MCF 10A (cell line): ENCODE data around the gene KIAA0825. TPM values are rescaled to one million over a fixed set of nuclear protein-coding genes. Genes with fewer than 3 reads are reported as not detected.

ENCODE experiments used
- BruUV-seq: library from RNA; stranded (reverse); fragments of 400-500 nt; replicated peaks from 2 replicates; lab custom pipeline; 2021; lab: Mats Ljungman, UMichigan
- CTCF ChIA-PET: fragments of 300-600 bp; sonication (Branson Sonifier 250); formaldehyde crosslinking; extraction: SDS; loops from one replicate; lab custom pipeline; 2021; ENCODE audit warnings: antibody characterized with exemption, inconsistent platforms; lab: Yijun Ruan, JAX
- POLR2A ChIA-PET: fragments of 300-600, 350-650 bp; sonication (Branson Sonifier 250); formaldehyde crosslinking; extraction: SDS; loops from one replicate; lab custom pipeline; 2020; ENCODE audit warnings: antibody characterized with exemption, inconsistent platforms; lab: Yijun Ruan, JAX
- DNase-seq: peaks from one replicate; pipeline ENCODE4 v3.0.0-alpha.2; 2018; ENCODE audit not compliant: unreplicated experiment
- H3K27ac Mint-ChIP-seq: one replicate; pipeline ENCODE4 v1.8.0; 2022; ENCODE audit warnings: mild to moderate bottlenecking, low read depth, mixed read lengths; ENCODE audit not compliant: unreplicated experiment
- H3K27me3 Mint-ChIP-seq: one replicate; pipeline ENCODE4 v1.8.0; 2022; ENCODE audit warnings: mixed read lengths; ENCODE audit not compliant: insufficient read depth, unreplicated experiment
- H3K36me3 Mint-ChIP-seq: one replicate; pipeline ENCODE4 v1.8.0; 2022; ENCODE audit warnings: mild to moderate bottlenecking, moderate library complexity, mixed read lengths; ENCODE audit not compliant: insufficient read depth, unreplicated experiment
- H3K4me1 Mint-ChIP-seq: one replicate; pipeline ENCODE4 v1.8.0; 2022; ENCODE audit warnings: mixed read lengths; ENCODE audit not compliant: insufficient read depth, unreplicated experiment
- H3K4me3 Mint-ChIP-seq: one replicate; pipeline ENCODE4 v1.8.0; 2022; ENCODE audit warnings: mild to moderate bottlenecking, moderate library complexity, mixed read lengths; ENCODE audit not compliant: unreplicated experiment
- H3K9me3 Mint-ChIP-seq: one replicate; pipeline ENCODE4 v1.8.0; 2022; ENCODE audit warnings: mixed read lengths; ENCODE audit not compliant: unreplicated experiment
- intact Hi-C: fragments of 100-400 bp; cut with micrococcal nuclease; formaldehyde crosslinking; loops from 2 replicates; pipeline ENCODE4 v1.14.1; 2022
- total RNA-seq: library from RNA; stranded (reverse); gene quantifications from 2 replicates; pipeline ENCODE4 v1.2.3, GENCODE V29; 2022
- TF ChIP-seq, protein P1 (sequence below): fragments of 200-600 bp; IDR thresholded peaks from one replicate; pipeline ENCODE4 v1.8.0; 2022; ENCODE audit warnings: antibody characterized with exemption, mild to moderate bottlenecking; ENCODE audit not compliant: unreplicated experiment

KIAA0825 gene
- total RNA-seq, 1 experiment from 2014 or later, result 2.1 TPM

DNA sequence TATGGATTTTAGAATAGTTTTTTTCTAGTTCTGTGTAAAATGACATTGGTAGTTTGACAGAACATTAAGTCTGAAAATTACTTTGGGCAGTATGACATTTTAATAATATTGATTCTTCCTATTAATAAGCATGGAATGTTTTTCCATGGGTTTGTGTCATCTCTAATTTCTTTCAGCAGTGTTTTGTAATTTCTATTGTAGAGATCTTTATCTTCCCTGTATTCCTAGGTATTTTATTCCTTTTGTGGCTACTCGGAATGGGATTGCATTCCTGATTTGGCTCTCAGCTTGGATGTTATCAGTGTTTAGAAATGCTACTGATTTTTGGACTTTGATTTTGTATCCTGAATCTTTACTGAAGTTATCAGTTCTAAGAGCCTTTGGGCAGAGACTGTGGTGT lies 420.4 kb downstream of the KIAA0825 start:
- no peaks in the 10 kb centered on the region for H3K9me3 Mint-ChIP-seq
- no peaks in the 10 kb centered on the region for H3K27me3 Mint-ChIP-seq
- H3K4me1 Mint-ChIP-seq, result no peaks in the 10 kb centered on the region
- ChIA-PET CTCF (no interaction called here), POLR2A (no interaction called here)
- no peaks in the 10 kb centered on the region for H3K36me3 Mint-ChIP-seq
- no TSS peak for BruUV-seq
- no peak overlapping the region for H3K4me3 Mint-ChIP-seq
- intact Hi-C loops, result no loop called here
- DNase-seq, result no peak
- TF ChIP-seq, protein P1, sequence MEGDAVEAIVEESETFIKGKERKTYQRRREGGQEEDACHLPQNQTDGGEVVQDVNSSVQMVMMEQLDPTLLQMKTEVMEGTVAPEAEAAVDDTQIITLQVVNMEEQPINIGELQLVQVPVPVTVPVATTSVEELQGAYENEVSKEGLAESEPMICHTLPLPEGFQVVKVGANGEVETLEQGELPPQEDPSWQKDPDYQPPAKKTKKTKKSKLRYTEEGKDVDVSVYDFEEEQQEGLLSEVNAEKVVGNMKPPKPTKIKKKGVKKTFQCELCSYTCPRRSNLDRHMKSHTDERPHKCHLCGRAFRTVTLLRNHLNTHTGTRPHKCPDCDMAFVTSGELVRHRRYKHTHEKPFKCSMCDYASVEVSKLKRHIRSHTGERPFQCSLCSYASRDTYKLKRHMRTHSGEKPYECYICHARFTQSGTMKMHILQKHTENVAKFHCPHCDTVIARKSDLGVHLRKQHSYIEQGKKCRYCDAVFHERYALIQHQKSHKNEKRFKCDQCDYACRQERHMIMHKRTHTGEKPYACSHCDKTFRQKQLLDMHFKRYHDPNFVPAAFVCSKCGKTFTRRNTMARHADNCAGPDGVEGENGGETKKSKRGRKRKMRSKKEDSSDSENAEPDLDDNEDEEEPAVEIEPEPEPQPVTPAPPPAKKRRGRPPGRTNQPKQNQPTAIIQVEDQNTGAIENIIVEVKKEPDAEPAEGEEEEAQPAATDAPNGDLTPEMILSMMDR, result no peak
- no peak overlapping the region for H3K27ac Mint-ChIP-seq

DNA sequence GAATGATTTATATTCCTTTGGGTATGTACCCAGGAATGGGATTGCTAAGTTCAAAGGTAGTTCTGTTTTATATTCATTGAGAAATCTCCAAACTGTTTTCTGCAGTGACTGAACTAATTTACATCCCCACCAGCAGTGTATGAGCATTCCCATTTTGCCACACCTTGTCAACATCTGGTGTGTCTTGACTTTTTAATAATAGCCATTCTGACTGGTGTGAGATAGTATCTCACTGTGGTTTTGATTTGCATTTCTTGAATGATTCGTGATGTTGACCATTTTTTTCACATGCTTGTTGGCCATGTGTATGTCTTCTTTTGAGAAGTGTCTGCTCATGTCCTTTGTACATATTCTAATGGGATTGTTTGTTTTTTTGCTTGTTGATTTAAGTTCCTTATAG lies 421.5 kb downstream of the KIAA0825 start:
- Mint-ChIP-seq H3K27ac (no peak overlapping the region), H3K36me3 (no peaks in the 10 kb centered on the region), H3K4me3 (no peak overlapping the region), H3K27me3 (no peaks in the 10 kb centered on the region), H3K4me1 (no peaks in the 10 kb centered on the region), H3K9me3 (no peaks in the 10 kb centered on the region)
- TF ChIP-seq, protein P1, result no peak
- BruUV-seq, result no TSS peak
- no peak for DNase-seq
- ChIA-PET CTCF (interaction anchor here (0.6 kb wide), 2 partner anchors 161 to 634 kb away, joined by 3 read pairs; no protein-coding TSS in a partner anchor), POLR2A (no interaction called here)
- intact Hi-C loops, result no loop called here

DNA sequence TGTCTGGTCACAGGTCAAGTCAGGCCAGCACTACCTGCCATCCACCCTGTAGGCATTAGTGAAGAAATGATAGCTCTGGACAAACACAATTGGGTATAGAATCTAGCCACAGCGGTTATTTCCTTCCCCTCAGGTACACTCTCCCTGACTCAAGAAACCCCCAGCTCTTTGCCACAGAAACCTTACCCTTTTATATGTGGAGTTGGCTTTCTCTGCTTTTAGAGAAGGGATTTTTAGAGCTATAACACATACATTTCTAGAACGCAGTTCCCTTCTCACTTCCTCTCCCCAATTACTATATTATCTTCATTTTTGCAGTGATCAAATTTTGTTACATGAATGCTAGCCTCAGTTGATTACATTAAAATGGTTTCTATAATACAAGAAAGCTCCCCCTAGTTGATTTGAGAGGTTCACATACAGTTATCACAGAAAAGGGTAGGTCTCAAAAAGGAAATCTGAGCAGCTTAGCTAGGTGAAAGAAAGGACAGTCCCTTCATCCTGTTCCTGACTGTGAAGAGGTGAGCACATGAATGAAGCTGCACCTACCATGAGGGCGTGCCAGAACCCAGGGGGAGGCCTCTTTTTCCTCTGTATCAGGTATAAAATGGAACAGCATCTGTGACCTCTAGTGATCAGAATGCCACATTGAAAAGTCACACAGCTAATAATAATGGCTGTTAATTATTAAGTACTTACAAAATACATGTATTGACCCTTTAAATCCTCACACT lies 425.6 kb downstream of the KIAA0825 start:
- ChIA-PET POLR2A (no interaction called here), CTCF (interaction anchor here (0.7 kb wide), 1 partner anchor 585 kb away, joined by 3 read pairs; no protein-coding TSS in a partner anchor)
- Mint-ChIP-seq H3K27ac (no peak overlapping the region), H3K4me1 (no peaks in the 10 kb centered on the region), H3K27me3 (no peaks in the 10 kb centered on the region), H3K36me3 (no peaks in the 10 kb centered on the region), H3K4me3 (no peak overlapping the region), H3K9me3 (no peaks in the 10 kb centered on the region)
- DNase-seq, result no peak
- no TSS peak for BruUV-seq
- TF ChIP-seq, protein P1, result no peak
- intact Hi-C loops, result no loop called here

DNA sequence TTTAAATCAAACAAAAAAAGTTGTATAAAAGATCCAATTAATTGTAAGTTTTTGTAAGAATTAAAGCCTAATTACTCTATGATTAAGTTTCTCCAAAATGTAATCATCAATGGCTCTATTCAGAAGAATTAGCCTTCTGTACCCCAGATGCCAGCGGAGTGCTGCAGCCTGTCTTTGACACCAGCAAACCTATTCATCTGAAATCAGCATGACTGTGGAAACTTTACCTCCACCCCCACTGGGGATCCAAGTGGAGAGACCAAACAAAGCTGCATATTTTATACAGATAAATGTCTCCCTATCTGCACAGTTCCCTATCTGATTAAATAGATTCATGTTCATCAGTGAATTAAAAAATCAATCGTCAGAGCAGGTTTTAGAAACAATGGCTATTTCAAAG lies 426.8 kb downstream of the KIAA0825 start:
- ChIA-PET POLR2A (no interaction called here), CTCF (no interaction called here)
- Mint-ChIP-seq H3K9me3 (no peaks in the 10 kb centered on the region), H3K27me3 (no peaks in the 10 kb centered on the region), H3K4me1 (no peaks in the 10 kb centered on the region), H3K27ac (no peak overlapping the region), H3K36me3 (no peaks in the 10 kb centered on the region), H3K4me3 (no peak overlapping the region)
- BruUV-seq, result no TSS peak
- intact Hi-C loops, result no loop called here
- TF ChIP-seq, protein P1, result no peak
- DNase-seq, result no peak
